ENCODE measurements around the gene SORL1-AS1.
"Not testable (repeated sequence)": the region's sequence is repeated elsewhere in the genome, so short reads cannot be mapped to it uniquely, and the experiment has no call there.

The SORL1-AS1 gene

DNA sequence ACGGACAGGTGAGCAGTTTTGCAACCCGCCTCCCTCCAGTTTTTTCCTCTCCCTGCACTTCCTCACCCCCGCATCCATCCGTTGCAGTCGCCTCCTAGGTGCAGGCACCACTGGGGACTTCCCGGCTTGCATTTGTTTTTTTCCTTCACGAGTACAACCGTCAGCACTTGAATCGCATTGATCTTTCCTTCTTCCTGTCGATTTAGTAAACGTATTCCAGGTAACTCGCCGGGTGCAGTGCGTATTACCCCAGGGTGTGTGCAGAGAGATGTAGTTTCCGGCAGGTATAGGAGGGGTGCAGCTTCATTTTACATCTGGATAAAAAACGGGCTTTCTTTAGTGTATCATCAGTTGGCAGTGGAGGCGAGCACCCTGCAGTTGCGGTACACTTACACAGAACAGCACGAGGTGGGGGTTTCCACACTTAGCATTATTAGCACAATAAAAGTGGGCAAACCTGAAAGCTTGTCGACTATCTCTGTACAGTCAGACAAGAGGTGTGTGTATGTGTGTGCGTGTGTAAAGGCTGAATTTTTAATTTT lies at the start of gene SORL1-AS1:
TSS of gene SORL1-AS1 (minus strand) at position 359 of the 542 bp plus-strand sequence.
- peak; percentile 63 for DNase-seq

DNA sequence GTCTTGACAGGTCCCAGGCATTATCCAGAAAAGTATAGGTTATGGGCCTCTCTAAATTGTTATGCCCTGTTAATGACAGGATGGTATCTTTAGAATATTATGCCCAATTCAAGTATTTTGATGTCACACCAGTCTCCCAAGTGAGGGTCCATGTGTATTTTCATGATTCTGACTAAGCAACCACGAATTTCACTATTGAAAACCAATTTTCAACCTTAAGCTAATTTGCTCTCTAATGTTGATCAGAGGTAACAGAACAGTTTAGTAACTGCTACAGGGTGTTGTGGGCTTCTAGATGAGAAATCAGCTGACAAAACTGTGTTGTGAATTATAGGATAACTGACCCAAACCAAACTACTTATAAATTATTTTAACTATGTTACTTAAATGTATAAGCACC lies 48.0 kb upstream of the SORL1-AS1 start:
- DNase-seq = no peak

DNA sequence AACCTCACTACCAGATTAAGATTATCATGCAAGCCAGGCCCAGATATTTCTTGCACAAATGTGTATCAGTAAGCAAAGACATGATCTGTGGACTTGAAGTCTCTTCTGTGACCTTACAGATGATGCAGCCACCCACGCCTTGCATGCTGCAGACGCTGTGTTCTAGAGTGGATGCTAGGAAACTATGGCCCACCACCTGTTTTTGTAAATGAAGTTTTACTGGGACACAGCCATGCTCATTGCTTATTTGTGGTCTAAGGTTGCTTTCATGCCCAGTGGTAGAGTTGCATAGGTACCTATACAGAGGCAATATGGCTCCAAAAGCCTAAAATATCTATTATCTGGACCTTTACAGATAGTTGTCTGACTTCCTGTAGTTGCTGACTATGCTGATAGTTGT lies 47.5 kb upstream of the SORL1-AS1 start:
- no peak for DNase-seq

DNA sequence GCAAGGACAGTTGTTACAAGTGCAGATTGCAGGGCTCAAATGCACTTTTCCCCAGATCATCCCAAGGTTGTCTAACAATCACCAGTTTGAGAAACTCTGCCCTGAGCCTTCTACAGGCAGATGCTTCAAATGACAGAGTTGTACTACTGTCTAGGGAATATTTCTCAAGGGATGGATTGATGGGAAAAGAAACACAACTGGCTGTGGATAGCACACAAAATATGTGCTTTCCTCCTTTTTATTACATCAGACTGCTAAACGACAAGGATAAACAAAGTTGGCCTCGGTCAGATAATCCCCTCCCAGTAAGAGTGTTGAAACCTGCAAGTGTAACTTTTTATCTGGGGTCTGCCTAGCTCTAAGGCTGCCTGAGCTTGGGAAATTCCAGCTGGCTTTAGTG lies 46.6 kb upstream of the SORL1-AS1 start:
- DNase-seq = no peak

DNA sequence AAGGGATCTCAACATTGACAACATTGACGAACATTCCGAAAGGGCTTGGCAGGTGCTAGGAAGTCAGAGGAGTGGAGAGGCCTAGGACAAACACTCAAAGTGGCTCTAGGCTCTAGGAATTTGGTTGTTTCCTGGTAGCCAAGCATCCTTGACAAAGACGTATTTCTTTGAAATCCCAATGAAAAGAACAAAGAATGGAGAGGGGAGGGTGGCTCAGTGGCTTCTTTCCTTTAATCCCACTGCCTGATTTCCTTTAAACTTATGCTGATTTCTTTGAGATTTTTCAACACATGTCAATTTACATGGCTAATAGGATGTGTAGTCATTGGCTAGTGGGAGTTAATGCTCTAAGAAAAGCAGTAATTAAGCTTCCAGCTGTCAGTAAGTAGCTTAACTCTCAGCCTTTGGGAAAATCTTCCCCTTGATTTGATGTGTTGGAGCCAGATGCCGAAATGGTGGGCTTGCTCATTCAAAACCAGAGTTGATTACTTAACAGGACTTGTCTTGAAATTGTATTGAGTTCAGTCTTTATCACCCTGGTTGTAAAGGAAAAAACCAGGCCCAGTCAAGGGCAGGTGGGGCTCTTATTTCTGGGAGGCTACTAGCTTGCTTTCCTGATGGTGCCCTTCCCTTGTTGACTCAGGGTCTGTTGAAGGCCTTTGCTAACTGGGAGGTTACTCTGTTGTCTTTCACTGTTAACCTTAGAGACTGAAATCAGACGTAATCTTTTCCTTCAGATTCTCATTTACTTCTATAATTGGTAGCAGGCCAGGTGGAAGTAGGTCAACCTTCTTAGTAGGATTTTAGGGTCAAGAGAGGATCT lies 44.6 kb upstream of the SORL1-AS1 start:
- no peak for DNase-seq

DNA sequence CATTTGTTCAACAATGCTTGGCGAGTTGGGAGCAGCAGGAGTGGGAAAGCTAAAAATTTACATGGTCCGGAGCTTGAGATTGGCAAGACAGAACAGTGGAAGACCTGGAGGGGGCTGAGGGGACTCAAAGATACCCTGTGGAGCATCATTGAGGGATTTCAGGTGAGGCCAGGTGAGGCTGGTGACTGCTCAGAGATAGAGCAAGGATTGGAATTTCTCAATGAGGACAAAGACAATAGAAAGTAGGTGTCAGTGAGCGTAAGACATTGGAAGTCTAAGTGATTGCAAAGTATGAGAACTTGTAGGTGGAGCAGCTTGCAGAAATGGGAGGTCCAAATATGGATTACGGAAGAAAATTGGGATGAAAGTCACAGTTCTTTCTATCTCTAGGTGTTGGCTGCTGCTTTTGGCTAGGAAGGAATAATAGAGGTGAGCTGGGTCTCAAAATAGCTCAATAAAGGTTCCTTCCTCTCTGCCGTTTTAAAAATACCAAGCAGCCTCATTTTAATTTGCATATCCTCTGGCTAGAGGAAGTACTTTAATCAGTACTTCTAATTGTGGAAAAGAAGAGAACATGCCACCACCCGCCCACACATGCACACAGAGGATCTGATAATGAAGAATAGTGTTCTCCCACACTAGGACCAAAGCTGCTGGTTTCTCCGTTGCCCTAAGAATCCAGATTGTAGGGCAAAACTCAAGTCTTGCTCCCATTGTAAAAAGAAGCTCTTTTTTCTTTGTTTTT lies 41.8 kb upstream of the SORL1-AS1 start:
- peak; percentile 50 for DNase-seq

DNA sequence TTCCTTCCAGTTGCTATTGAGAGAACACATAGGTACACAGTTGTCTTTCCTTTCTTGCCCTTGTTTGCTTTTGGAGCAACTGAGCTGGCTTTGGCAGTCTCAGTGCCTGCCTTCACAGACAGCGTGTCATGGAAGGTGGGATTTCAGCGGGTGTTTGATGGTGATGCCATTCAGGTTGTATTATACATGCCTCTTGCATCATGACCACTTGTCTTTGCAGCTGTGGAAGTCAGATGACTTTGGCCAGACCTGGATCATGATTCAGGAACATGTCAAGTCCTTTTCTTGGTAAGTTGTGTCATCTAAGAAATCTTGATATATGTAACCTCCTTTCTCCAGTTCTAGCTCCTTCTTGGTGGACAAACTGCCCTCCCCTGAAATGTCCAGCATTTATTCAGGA lies 37.1 kb upstream of the SORL1-AS1 start:
- DNase-seq = no peak

DNA sequence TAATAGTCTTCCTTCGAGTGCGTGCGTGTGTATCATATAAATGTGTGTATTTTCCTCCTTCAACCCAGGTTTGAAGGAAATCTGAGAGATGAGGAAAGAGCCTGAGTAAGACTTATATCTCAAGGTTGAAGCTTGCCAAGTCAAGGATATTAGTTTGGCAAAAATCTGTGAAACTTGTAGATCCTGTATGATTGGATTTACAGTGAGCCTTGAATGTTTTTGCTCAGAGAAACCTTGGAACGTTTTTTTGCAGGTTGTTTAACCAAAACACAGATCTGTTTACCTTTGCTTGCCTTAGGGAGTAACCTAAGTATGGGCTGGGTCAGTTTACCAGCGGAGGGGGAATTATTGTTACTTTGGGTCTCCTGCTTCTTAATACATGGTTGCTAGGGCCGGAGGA lies 35.9 kb upstream of the SORL1-AS1 start:
- no peak for DNase-seq

DNA sequence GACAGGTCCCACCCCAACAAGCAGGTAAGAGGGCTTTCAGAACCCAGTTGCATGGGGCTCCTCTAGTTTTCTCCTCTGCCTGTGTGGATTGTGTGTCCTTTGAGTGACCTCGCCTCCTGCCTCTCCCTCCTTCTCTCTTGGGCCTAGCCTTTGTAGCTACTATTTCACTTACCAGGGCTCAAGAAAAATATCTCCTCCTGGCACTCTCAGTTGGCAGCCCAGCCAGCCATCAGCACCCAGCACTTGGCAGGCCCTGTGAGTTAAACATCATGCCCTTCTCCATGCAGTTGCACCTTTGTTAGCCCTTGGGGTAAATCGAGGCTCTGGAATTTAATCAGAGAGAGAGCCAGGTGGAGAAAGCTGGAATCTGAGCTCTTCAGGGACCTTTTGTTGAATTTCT lies 35.4 kb upstream of the SORL1-AS1 start:
- no peak for DNase-seq

DNA sequence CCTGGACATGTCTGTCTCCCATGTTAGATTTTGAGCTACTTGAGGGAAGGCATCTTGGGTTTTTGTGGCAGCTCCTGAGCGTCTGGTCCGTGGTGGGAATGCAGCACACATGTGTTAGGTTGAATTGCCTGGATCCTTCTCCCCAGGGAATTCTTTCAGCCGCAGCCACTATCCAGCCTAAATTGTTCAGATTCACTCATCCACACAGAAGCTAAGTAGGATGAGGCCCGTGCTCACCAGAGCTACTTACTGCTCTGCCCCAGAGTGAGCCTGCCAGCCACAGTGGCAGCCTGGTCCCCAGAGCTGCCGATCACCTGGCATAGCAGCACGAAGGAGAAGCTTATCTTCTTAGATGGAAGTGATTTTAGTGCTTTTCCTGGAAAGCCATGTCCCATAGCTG lies 34.4 kb upstream of the SORL1-AS1 start:
- DNase-seq = no peak

DNA sequence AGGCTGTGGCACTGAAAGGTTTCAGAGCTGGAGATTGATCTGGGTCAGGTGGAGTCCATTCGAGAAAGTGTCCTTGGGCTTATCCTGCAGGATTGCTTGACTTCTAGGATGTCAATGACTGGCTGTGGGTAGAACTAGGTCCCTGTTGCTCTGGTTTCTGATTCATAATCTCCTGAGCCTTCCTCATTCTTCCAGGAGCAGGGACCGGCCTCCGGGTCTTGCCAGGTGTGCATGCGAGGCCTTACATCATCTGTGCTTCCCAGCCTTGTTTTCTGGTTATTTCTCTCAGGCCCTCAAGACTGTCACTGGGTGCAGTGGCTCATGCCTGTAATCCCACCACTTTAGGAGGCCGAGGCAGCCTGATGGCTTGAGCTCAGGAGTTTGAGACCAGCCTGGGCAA lies 33.3 kb upstream of the SORL1-AS1 start:
- DNase-seq = no peak

DNA sequence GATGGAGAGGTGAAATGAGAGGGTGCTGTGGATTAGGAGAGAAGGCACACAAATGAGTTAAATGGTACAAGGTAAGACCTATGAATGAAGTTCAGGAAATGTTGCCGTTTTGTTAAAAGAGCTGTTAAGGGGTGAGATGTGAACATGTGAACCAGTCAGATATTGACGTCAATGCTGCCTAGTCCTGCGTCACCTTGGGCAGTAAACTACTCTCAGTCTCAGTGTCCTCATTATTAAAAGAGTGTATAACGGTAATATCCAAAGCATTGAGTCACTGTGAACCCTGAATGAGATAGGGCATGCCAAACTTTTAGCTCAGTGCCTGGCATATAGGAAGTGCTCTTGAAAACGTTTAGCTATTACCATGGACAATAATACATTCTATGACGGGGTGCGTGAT lies 32.4 kb upstream of the SORL1-AS1 start:
- no peak for DNase-seq

DNA sequence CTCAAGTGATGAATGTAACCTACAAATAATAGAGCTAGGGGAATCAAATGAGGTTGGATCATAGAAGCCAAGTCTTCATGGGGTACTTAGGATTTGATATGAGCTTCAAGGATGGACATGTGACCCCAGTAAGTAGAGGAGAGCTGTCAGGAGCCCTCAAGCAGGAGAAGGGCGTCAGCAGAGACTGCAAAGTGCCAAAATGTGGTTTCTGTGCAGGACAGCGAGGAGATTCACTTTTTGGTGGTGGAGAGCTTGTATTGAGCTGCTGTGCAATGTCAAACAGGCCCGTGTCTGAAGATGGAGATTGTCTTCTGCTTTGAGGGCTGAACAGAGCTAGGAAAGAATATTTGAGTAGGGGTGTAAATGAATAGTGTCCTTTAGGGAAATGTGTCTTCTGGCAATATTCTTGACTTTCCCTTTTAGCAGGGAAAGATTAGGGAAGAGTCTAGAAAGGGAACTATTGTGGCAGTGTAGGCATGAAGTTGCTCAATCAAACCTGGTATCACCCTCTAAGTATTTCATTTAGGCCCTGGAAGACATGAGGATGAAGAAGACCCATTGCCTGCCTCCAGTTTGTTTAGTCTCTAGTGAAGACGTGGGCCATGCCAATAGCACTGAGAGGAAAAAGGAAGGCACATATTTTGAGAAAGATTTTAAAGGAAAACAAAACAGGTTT lies 31.2 kb upstream of the SORL1-AS1 start:
- DNase-seq = no peak

DNA sequence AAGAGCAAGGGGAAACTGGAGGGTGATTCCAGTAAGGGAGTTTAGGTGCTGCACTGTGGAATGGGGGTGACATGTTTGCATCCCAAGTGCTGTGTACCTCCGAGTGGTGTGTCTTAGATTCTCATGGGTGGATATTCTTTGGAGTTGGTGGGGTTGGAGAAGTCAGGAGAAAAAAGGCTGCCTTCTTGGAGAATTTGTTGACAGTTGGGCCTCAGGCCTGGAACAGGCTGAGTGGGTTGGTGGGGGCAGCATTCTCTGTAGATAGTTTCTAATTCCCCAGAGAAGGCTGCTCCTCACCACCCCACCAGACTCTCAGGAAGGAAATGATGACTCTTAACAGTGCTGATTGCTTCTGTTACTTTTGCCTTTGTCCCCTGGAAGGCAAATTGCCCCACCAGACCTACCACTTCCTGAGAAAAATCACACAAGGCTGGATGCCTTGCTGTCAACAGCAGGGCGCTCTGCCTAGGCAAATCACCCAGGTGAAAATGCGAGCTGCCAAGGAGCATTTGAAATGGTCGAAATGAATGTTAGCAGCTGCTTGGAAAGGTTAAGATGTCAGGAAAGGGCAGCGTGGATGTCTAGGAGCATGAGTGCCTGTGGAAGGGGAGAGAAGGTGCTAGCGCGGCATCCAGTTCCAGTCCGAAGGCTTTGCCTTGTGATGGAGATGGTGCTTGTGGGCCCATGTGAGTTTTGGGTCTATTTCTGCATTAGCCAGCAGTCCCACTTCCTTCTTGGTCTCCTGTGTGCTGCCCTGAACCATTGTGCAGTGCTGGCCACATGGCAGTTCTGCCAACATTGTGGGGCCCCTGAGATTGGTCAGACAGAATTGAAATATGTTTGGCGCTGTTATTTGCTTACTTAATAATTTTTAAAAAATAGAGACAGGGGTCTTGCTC lies 29.7 kb upstream of the SORL1-AS1 start:
- DNase-seq = peak; percentile 60

DNA sequence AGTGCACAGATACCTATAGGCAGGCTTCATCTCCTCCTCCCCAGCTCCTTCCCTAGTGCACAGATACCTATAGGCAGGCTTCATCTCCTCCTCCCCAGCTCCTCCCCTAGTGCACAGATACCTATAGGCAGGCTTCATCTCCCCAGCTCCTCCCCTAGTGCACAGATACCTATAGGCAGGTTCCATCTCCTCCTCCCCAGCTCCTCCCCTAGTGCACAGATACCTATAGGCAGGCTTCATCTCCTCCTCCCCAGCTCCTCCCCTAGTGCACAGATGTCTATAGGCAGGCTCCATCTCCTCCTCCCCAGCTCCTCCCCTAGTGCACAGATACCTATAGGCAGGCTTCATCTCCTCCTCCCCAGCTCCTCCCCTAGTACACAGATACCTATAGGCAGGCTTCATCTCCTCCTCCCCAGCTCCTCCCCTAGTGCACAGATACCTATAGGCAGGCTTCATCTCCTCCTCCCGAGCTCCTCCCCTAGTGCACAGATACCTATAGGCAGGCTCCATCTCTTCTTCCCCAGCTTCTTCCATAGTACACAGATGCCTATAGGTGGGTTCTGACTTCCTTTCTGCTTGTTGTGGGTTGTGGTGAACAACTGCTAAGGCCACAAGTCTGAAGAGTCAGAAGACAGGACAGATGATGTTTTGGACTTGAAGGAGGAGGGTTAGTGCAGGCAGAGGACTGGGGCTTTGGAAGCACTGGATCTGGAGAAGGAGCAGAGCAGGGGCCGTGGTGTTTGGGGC lies 28.9 kb upstream of the SORL1-AS1 start:
- DNase-seq = not testable (repeated sequence)

DNA sequence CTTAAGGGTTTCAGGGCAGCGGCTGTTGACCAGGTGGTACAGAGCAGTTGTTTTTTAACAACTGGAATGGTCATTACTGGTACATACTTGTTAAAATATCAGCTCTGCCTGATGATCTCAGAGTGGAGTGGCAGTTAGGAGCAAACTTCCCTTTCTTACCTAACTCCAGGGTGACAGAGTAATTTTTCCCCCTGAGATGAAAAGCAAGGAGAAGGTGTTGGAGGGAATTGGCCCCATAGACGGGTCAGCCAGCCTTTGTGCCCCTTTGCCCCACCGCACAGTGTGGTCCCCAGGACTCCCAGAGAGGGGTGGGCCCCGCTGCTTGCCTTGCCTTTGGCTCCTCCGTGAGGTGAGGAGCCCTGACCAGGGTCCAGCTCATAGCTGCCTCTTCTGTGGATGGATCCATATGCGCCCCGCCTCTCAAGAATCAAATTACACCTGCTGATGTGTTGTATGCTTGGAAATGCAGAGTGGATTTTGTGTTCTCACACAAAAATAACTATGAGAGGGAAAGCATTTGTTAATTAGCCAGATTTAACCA lies 27.0 kb upstream of the SORL1-AS1 start:
- DNase-seq = no peak

DNA sequence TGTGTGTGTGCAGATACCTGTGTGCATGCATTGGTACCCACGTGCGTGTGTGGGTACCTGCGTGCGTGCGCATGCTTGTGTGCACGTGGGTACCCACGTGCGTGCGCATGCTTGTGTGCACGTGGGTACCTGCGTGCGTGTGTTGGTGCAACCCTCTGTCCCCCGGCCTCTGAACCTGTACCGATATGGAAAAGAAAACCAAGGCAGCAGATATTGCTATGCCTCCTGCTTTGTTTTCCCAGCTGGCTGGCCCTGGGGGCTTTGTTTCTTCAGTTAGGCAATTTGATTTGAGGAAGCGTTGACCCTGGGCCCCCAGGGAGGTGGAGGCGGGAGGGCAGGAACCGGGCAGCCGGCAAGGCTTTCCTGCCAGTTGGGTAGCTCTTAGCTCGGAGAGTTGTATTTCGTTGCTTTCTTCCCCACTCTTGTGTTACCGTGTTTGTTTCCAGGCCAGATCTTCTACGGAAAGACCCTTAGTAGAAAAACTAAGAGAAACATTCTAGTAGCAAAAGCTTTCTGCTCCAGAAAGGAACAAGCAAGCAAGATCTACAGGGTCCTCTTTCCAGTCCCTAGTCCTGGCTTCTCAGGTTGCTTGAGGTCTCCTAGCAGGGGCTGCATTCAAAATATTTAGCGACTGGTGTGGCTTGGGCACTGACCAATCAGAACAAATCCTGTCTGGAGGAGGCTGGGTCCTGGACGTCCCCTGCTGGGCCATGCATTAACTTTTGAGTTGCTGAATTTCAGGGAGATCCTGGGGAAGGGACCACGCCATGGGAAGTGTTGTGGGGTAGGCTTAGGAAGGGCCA lies 26.3 kb upstream of the SORL1-AS1 start:
- DNase-seq = no peak

DNA sequence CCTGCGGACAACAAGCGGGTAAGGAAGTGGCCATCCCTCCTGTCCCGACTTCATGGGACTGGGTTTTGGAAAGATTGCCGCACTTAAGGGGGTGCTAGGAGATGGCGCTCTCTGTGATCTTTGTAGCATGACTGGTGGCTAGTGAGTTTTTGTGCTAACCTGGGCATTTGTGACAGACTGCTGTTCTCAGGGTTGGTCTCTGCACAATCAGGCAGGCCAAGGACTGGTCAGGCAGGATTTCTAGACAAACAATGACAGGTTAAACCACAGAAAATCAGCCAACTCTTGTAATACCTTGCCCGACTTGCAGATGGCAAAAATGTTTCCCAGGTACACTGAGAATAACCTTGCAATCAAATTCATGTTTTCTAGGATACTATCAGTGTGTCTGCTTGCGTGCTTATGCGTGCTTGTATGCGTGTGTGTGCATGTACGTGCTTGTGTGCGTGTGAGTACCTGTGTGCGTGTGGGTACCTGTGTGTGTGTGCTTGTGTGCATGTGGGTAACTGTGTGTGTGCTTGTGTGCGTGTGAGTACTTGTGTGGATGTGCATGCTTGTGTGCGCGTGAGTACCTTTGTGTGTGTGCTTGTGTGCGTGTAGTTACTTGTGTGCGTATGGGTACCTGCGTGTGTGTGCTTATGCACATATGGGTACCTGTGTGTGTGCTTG lies 25.6 kb upstream of the SORL1-AS1 start:
- DNase-seq = no peak

DNA sequence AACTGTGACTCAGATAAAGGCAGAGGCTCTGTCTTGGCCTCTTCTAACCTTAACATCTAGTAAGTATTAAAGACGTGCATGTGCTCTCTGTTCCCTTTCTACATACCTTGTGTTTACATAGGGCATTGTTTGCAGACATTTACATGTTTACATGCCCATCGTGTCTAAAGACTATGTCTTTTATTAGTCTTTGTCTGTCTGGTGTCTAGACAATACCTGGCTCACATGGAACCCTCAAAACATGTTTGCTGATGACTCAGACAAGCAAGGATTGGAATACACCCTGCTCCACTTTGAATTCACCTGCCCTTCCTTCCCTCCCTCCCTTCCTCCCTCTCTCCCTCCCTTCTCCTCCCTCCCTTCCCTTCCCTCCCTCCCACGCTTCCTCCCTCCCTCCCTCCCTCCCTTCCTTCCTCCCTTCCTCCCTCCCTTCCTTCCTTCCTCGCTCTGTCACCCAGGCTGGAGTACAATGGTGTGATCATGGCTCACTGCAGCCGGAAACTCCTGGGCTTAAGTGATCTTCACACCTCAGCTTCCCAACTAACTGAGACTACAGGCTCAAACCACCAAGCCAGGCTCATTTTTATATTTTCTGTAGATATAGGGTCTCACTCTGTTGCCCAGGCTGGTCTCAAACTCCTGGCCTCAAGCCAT lies 23.7 kb upstream of the SORL1-AS1 start:
- no peak for DNase-seq
